ENCODE results near the gene CD3E. TPM values are rescaled to one million over a fixed set of nuclear protein-coding genes. Genes with fewer than 3 reads are reported as not detected.

CD3E gene
- not detected in 2 replicates for total RNA-seq (2014; rRNA removed; shearing (Covaris generic))

GRCh38 chr11:118304568-118305248 is at the start of gene CD3E:
TSS of gene CD3E (plus strand) at chr11:118304730. CDS start at chr11:118304953, 223 bp downstream.
- no peak for DNase-seq (ENCODE audit: low read depth in 1 of 2, low spot score in 2 of 2)
- H3K4me3 ChIP-seq, result no peak within 1 kb of the TSS
- H3K36me3 ChIP-seq, result no peaks in the 10 kb centered on the region
- H3K4me1 ChIP-seq (replicated peaks), result no peaks in the 10 kb centered on the region
- no peak within 1 kb of the TSS for H3K27ac ChIP-seq
- H3K9me3 ChIP-seq (replicated peaks), result no peaks in the 10 kb centered on the region
- H3K27me3 ChIP-seq (replicated peaks), result no peaks in the 10 kb centered on the region

GRCh38 chr11:118258410-118258809 is 46.1 kb upstream of the CD3E start:
- no peaks in the 10 kb centered on the region for H3K36me3 ChIP-seq
- no peak overlapping the region for H3K4me3 ChIP-seq
- no peak for DNase-seq (ENCODE audit: low read depth in 1 of 2, low spot score in 2 of 2)
- no peaks in the 10 kb centered on the region for H3K4me1 ChIP-seq (replicated peaks)
- H3K27ac ChIP-seq, result no peak overlapping the region
- H3K27me3 ChIP-seq (replicated peaks), result no peaks in the 10 kb centered on the region; the same call in 1 of the 2 replicates
- no peaks in the 10 kb centered on the region for H3K9me3 ChIP-seq (replicated peaks)

GRCh38 chr11:118259138-118259537 is 45.4 kb upstream of the CD3E start:
- H3K27ac ChIP-seq, result no peak overlapping the region
- DNase-seq (ENCODE audit: low read depth in 1 of 2, low spot score in 2 of 2), result no peak
- no peaks in the 10 kb centered on the region for H3K9me3 ChIP-seq (replicated peaks)
- H3K4me3 ChIP-seq, result no peak overlapping the region
- no peaks in the 10 kb centered on the region for H3K4me1 ChIP-seq (replicated peaks)
- no peaks in the 10 kb centered on the region; the same call in 1 of the 2 replicates for H3K27me3 ChIP-seq (replicated peaks)
- no peaks in the 10 kb centered on the region for H3K36me3 ChIP-seq

GRCh38 chr11:118260353-118260752 is 44.2 kb upstream of the CD3E start:
- no peaks in the 10 kb centered on the region for H3K4me1 ChIP-seq (replicated peaks)
- no peak overlapping the region for H3K4me3 ChIP-seq
- DNase-seq (ENCODE audit: low read depth in 1 of 2, low spot score in 2 of 2), result no peak
- no peaks in the 10 kb centered on the region for H3K36me3 ChIP-seq
- no peak overlapping the region for H3K27ac ChIP-seq
- peaks cover 2% of the 10 kb centered on the region; the same call in 1 of the 2 replicates for H3K27me3 ChIP-seq (replicated peaks)
- no peaks in the 10 kb centered on the region for H3K9me3 ChIP-seq (replicated peaks)

GRCh38 chr11:118263112-118263511 is 41.4 kb upstream of the CD3E start:
- H3K4me3 ChIP-seq, result no peak overlapping the region
- H3K36me3 ChIP-seq, result no peaks in the 10 kb centered on the region
- H3K4me1 ChIP-seq (replicated peaks), result no peaks in the 10 kb centered on the region
- peaks cover 6% of the 10 kb centered on the region; the same call in 1 of the 2 replicates for H3K27me3 ChIP-seq (replicated peaks)
- no peak for DNase-seq (ENCODE audit: low read depth in 1 of 2, low spot score in 2 of 2)
- no peak overlapping the region for H3K27ac ChIP-seq
- no peaks in the 10 kb centered on the region for H3K9me3 ChIP-seq (replicated peaks)

GRCh38 chr11:118263695-118264568 is 40.6 kb upstream of the CD3E start, which contains the start of gene MPZL2:
TSS of gene MPZL2 (minus strand) at chr11:118264297. CDS start at chr11:118264153, 144 bp downstream.
- Histone ChIP-seq H3K36me3 (no peaks in the 10 kb centered on the region), H3K27me3 (replicated peaks) (peaks cover 6% of the 10 kb centered on the region; the same call in 1 of the 2 replicates), H3K9me3 (replicated peaks) (no peaks in the 10 kb centered on the region), H3K4me3 (no peak within 1 kb of the TSS), H3K4me1 (replicated peaks) (no peaks in the 10 kb centered on the region), H3K27ac (no peak within 1 kb of the TSS)
- no peak for DNase-seq (ENCODE audit: low read depth in 1 of 2, low spot score in 2 of 2)

GRCh38 chr11:118264569-118265465 is 39.7 kb upstream of the CD3E start:
- Histone ChIP-seq H3K27me3 (replicated peaks) (peaks cover 6% of the 10 kb centered on the region; the same call in 1 of the 2 replicates), H3K9me3 (replicated peaks) (no peaks in the 10 kb centered on the region), H3K4me1 (replicated peaks) (no peaks in the 10 kb centered on the region), H3K36me3 (no peaks in the 10 kb centered on the region), H3K4me3 (no peak overlapping the region), H3K27ac (no peak overlapping the region)
- no peak for DNase-seq (ENCODE audit: low read depth in 1 of 2, low spot score in 2 of 2)

GRCh38 chr11:118265954-118266353 is 38.6 kb upstream of the CD3E start:
- H3K4me1 ChIP-seq (replicated peaks), result no peaks in the 10 kb centered on the region
- H3K4me3 ChIP-seq, result no peak overlapping the region
- no peaks in the 10 kb centered on the region for H3K9me3 ChIP-seq (replicated peaks)
- no peaks in the 10 kb centered on the region for H3K36me3 ChIP-seq
- no peak overlapping the region for H3K27ac ChIP-seq
- DNase-seq (ENCODE audit: low read depth in 1 of 2, low spot score in 2 of 2), result no peak
- H3K27me3 ChIP-seq (replicated peaks), result peaks cover 6% of the 10 kb centered on the region; the same call in 1 of the 2 replicates

- H3K9me3 ChIP-seq (replicated peaks), result no peaks in the 10 kb centered on the region
- H3K27ac ChIP-seq, result no peak overlapping the region
- H3K36me3 ChIP-seq, result no peaks in the 10 kb centered on the region
- no peak for DNase-seq (ENCODE audit: low read depth in 1 of 2, low spot score in 2 of 2)
- H3K4me1 ChIP-seq (replicated peaks), result no peaks in the 10 kb centered on the region
- H3K27me3 ChIP-seq (replicated peaks), result peaks cover 6% of the 10 kb centered on the region; the same call in 1 of the 2 replicates
- H3K4me3 ChIP-seq, result no peak overlapping the region
These were observed 37.0 kb upstream of the CD3E start for GRCh38 chr11:118267486-118267885.

- H3K27ac ChIP-seq, result no peak overlapping the region
- no peaks in the 10 kb centered on the region for H3K4me1 ChIP-seq (replicated peaks)
- H3K27me3 ChIP-seq (replicated peaks), result no peaks in the 10 kb centered on the region
- no peaks in the 10 kb centered on the region for H3K36me3 ChIP-seq
- H3K4me3 ChIP-seq, result no peak overlapping the region
- no peak for DNase-seq (ENCODE audit: low read depth in 1 of 2, low spot score in 2 of 2)
- H3K9me3 ChIP-seq (replicated peaks), result no peaks in the 10 kb centered on the region
These were observed 32.5 kb upstream of the CD3E start for GRCh38 chr11:118272001-118272400.

GRCh38 chr11:118274186-118274585 is 30.3 kb upstream of the CD3E start:
- no peak for DNase-seq (ENCODE audit: low read depth in 1 of 2, low spot score in 2 of 2)
- H3K4me3 ChIP-seq, result no peak overlapping the region
- H3K36me3 ChIP-seq, result no peaks in the 10 kb centered on the region
- no peaks in the 10 kb centered on the region for H3K27me3 ChIP-seq (replicated peaks)
- H3K9me3 ChIP-seq (replicated peaks), result no peaks in the 10 kb centered on the region
- H3K27ac ChIP-seq, result no peak overlapping the region
- H3K4me1 ChIP-seq (replicated peaks), result no peaks in the 10 kb centered on the region

GRCh38 chr11:118275176-118275575 is 29.4 kb upstream of the CD3E start:
- no peaks in the 10 kb centered on the region for H3K4me1 ChIP-seq (replicated peaks)
- H3K27me3 ChIP-seq (replicated peaks), result no peaks in the 10 kb centered on the region
- DNase-seq (ENCODE audit: low read depth in 1 of 2, low spot score in 2 of 2), result no peak

GRCh38 chr11:118276422-118276821 is 28.1 kb upstream of the CD3E start:
- H3K4me1 ChIP-seq (replicated peaks), result no peaks in the 10 kb centered on the region
- no peaks in the 10 kb centered on the region for H3K9me3 ChIP-seq (replicated peaks)
- DNase-seq (ENCODE audit: low read depth in 1 of 2, low spot score in 2 of 2), result no peak
- H3K27me3 ChIP-seq (replicated peaks), result no peaks in the 10 kb centered on the region
- no peak overlapping the region for H3K4me3 ChIP-seq
- no peaks in the 10 kb centered on the region for H3K36me3 ChIP-seq
- no peak overlapping the region for H3K27ac ChIP-seq

More at GRCh38 chr11:118275176-118275575, 29.4 kb upstream of the CD3E start:
- Histone ChIP-seq H3K4me3 (no peak overlapping the region), H3K36me3 (no peaks in the 10 kb centered on the region), H3K9me3 (replicated peaks) (no peaks in the 10 kb centered on the region), H3K27ac (no peak overlapping the region)

All from SJSA1 (cell line).